ENCODE data around the gene TAF11. TPM values are rescaled to one million over a fixed set of nuclear protein-coding genes. Genes with fewer than 3 reads are reported as not detected.

The TAF11 gene
- total RNA-seq, 1 experiment from 2014 or later: 44.1 TPM

- no peak for TF ChIP-seq CREM (CRISPR knock-in tag; IDR thresholded peaks at IDR 0.05)
- TF ChIP-seq SMAD4 (CRISPR knock-in tag; IDR thresholded peaks at IDR 0.05): no peak
- no peak for TF ChIP-seq SOX15 (CRISPR knock-in tag; IDR thresholded peaks at IDR 0.05)
- no peak for TF ChIP-seq PRRX2 (CRISPR knock-in tag; IDR thresholded peaks at IDR 0.05)
- no peak for TF ChIP-seq ZMAT4 (CRISPR knock-in tag; IDR thresholded peaks at IDR 0.05)
Measured at GRCh38 chr6:34924831-34925625, 37.2 kb upstream of the TAF11 start (continued).

GRCh38 chr6:34922177-34922663, 34.4 kb upstream of the TAF11 start:
- DNase-seq (ENCODE audit: low spot score) (no peak), ATAC-seq (no peak)
- Mint-ChIP-seq H3K9me3 (no peaks in the 10 kb centered on the region), H3K27ac (no peak overlapping the region), H3K4me3 (no peak overlapping the region), H3K4me1 (peaks cover 42% of the 10 kb centered on the region), H3K36me3 (peaks cover 5% of the 10 kb centered on the region; the same call in 1 of the 2 replicates), H3K27me3 (ENCODE audit: low read depth) (no peaks in the 10 kb centered on the region; the same call in 1 of the 2 replicates)
- no peak for TF ChIP-seq ARID4B (CRISPR knock-in tag; IDR thresholded peaks at IDR 0.05; ENCODE audit: borderline replicate concordance)
- no peak for TF ChIP-seq FOXP1 (CRISPR knock-in tag; IDR thresholded peaks at IDR 0.05; ENCODE audit: borderline replicate concordance)
- TF ChIP-seq ZBTB43 (CRISPR knock-in tag; IDR thresholded peaks at IDR 0.05): no peak
- TF ChIP-seq SMAD4 (CRISPR knock-in tag; IDR thresholded peaks at IDR 0.05): no peak
- no peak for TF ChIP-seq IRF2 (CRISPR knock-in tag; IDR thresholded peaks at IDR 0.05; ENCODE audit: borderline replicate concordance, low read depth)
- no peak for TF ChIP-seq GRHL2 (CRISPR knock-in tag; IDR thresholded peaks at IDR 0.05; ENCODE audit: insufficient replicate concordance, severe bottlenecking)
- no peak for TF ChIP-seq NR2C2 (CRISPR knock-in tag; IDR thresholded peaks at IDR 0.05)
- TF ChIP-seq NR1H2 (CRISPR knock-in tag; IDR thresholded peaks at IDR 0.05): no peak
- TF ChIP-seq SOX15 (CRISPR knock-in tag; IDR thresholded peaks at IDR 0.05): no peak
- TF ChIP-seq CTCF (IDR thresholded peaks at IDR 0.05): no peak
- TF ChIP-seq CREM (CRISPR knock-in tag; IDR thresholded peaks at IDR 0.05): no peak
- TF ChIP-seq ZSCAN18 (CRISPR knock-in tag; IDR thresholded peaks at IDR 0.05): no peak
- no peak for TF ChIP-seq NFE2L1 (CRISPR knock-in tag; IDR thresholded peaks at IDR 0.05)
- no peak for TF ChIP-seq ZMAT4 (CRISPR knock-in tag; IDR thresholded peaks at IDR 0.05)
- CTCF ChIA-PET: interaction anchor here (0.6 kb wide), 2 partner anchors 54 to 570 kb away, joined by 3 to 4 read pairs; no protein-coding TSS in a partner anchor
- POLR2A ChIA-PET: interaction anchor here (0.7 kb wide), 1 partner anchor 111 kb away, joined by 5 read pairs; no protein-coding TSS in a partner anchor
